ENCODE results near the gene GMIP.

DNA sequence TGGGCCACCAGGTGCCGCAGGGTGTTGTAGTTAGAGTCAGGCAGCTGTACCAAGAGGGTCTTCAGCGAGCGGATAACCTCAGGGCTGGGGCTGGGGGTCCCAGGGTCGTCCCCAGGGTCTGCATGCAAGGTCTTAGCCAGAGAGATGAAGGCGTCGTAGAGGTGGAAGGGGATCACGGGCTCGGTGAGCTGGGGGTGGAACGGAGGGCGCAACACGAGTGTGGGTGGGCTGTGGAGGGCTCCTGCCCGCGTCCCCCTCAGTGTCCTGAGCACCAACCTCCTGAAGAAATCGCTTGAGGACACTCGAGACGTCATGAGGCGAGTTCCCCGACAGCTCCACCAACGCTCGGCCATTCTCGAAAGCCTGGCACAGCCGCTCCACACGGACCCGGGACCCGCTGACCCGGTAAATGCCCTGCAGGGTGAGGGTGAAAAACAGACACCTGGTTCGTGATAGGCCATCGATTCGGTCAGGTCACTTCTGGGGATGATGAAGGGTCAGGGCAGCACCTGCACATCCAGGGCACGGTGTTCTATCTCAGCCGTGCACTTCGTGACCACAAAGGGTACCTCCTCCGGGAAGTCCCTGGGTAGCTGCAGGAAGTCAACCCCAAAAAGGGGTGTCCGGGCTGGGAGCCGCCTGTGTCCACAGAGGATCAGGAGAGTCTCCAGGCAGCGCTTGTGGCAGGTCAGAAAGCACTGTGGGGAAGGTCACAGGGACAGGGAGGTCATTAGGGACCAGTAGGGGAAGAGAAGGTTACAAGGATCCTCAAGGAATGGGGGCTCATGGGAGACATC is 8.7 kb downstream of the GMIP start:
- TF ChIP-seq, protein P1, sequence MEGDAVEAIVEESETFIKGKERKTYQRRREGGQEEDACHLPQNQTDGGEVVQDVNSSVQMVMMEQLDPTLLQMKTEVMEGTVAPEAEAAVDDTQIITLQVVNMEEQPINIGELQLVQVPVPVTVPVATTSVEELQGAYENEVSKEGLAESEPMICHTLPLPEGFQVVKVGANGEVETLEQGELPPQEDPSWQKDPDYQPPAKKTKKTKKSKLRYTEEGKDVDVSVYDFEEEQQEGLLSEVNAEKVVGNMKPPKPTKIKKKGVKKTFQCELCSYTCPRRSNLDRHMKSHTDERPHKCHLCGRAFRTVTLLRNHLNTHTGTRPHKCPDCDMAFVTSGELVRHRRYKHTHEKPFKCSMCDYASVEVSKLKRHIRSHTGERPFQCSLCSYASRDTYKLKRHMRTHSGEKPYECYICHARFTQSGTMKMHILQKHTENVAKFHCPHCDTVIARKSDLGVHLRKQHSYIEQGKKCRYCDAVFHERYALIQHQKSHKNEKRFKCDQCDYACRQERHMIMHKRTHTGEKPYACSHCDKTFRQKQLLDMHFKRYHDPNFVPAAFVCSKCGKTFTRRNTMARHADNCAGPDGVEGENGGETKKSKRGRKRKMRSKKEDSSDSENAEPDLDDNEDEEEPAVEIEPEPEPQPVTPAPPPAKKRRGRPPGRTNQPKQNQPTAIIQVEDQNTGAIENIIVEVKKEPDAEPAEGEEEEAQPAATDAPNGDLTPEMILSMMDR (IDR thresholded peaks at IDR 0.05) = no peak
- TF ChIP-seq POLR2A (IDR thresholded peaks at IDR 0.05) = no peak

All from uterus (tissue), 2 donors.